A549 (cell line): ENCODE measurements around the gene ONECUT3. TPM values are rescaled to one million over a fixed set of nuclear protein-coding genes. Genes with fewer than 3 reads are reported as not detected.

Experiments
- ATAC-seq, 2 experiments: fragments of 200-7000 bp in 1 of 2; fragments of >200 bp in 1 of 2; cut with Nextera tagmentation in 1 of 2; cut with Tn5 transposase in 1 of 2; 3 replicates each; pipeline versions ENCODE4 v1.8.0 to v1.9.1; 2018 to 2020; ENCODE audit warnings: mild to moderate bottlenecking in 1 of 2, moderate library complexity in 1 of 2
- CTCF ChIA-PET: fragments of 300-600 bp; sonication (Branson Sonifier 250); formaldehyde crosslinking; extraction: SDS; loops from one replicate; lab custom pipeline; 2021; ENCODE audit warnings: antibody characterized with exemption, inconsistent platforms; lab: Yijun Ruan, JAX
- POLR2A ChIA-PET: fragments of 350-600 bp; formaldehyde crosslinking; extraction: SDS; loops from one replicate; lab custom pipeline; 2021; ENCODE audit warnings: antibody characterized with exemption, inconsistent platforms; lab: Yijun Ruan, JAX
- DNase-seq, 2 experiments: peaks; one replicate each; pipeline versions ENCODE4 v3.0.0 to v3.0.0-alpha.2; 2011 to 2016; ENCODE audit warnings: low read depth in 1 of 2, low spot score in 1 of 2
- FAIRE-seq: peaks from 2 replicates; lab custom pipeline; 2011; peaks lifted over from hg19 to GRCh38; lab: Jason Lieb, UNC
- H3K27ac ChIP-seq, 2 experiments: fragments of >200 bp; sonication (Bioruptor Twin); formaldehyde crosslinking; 3 replicates each; pipeline ENCODE4 v1.5.1; 2016 to 2017
- H3K4me1 ChIP-seq: fragments of >200 bp; sonication (Bioruptor Twin); formaldehyde crosslinking; 3 replicates; pipeline ENCODE4 v1.6.1; 2016
- H3K4me2 ChIP-seq: fragments of >200 bp; sonication (Bioruptor Twin); formaldehyde crosslinking; 3 replicates; pipeline ENCODE4 v1.6.1; 2016
- H3K4me3 ChIP-seq: fragments of >200 bp; sonication (Bioruptor Twin); formaldehyde crosslinking; 3 replicates; pipeline ENCODE4 v1.5.1; 2016
- H3K9me3 ChIP-seq: fragments of >200 bp; sonication (Bioruptor Twin); formaldehyde crosslinking; 3 replicates; pipeline ENCODE4 v1.6.1; 2016
- BCL3 ChIP-seq: fragments of >200 bp; sonication (Bioruptor Twin); formaldehyde crosslinking; IDR thresholded peaks from 3 replicates; pipeline ENCODE4 v1.6.1; 2016
- CBX2 ChIP-seq: fragments of 200-600 bp; sonication (generic); IDR thresholded peaks from 2 replicates; pipeline ENCODE4 v1.6.1; 2016; ENCODE audit warnings: low read depth, mild to moderate bottlenecking, borderline replicate concordance
- CBX8 ChIP-seq: fragments of 200-600 bp; sonication (generic); IDR thresholded peaks from 2 replicates; pipeline ENCODE4 v1.6.1; 2016
- CHD2 ChIP-seq: fragments of 150-350 bp; IDR thresholded peaks from 2 replicates; pipeline ENCODE4 v1.6.1; 2014; ENCODE audit warnings: low read length; ENCODE audit not compliant: partially characterized antibody
- CHD4 ChIP-seq: fragments of 200-600 bp; sonication (generic); IDR thresholded peaks from 2 replicates; pipeline ENCODE4 v1.6.1; 2016; ENCODE audit warnings: antibody characterized with exemption, mild to moderate bottlenecking, borderline replicate concordance
- CTCF ChIP-seq: fragments of >200 bp; sonication (Bioruptor Twin); formaldehyde crosslinking; IDR thresholded peaks from 3 replicates; pipeline ENCODE4 v1.5.1; 2016
- ESRRA ChIP-seq: fragments of 150-350 bp; IDR thresholded peaks from 2 replicates; pipeline ENCODE4 v1.6.1; 2014; ENCODE audit warnings: mild to moderate bottlenecking, low read length, borderline replicate concordance
- FOSL2 ChIP-seq, 2 experiments: fragments of 450-650 bp in 1 of 2; fragments of >200 bp in 1 of 2; sonication (Bioruptor Twin) in 1 of 2; formaldehyde crosslinking; IDR thresholded peaks; 2 replicates each; pipeline versions ENCODE4 v1.5.0 to v1.6.1; 2016 to 2020; ENCODE audit warnings: mild to moderate bottlenecking in 1 of 2, moderate library complexity in 1 of 2
- FOXS1 ChIP-seq: fragments of 250-450 bp; sonication (Bioruptor Pico); IDR thresholded peaks from 2 replicates; pipeline ENCODE4 v1.5.0; 2020; ENCODE audit warnings: mild to moderate bottlenecking, moderate library complexity
- GATA3 ChIP-seq: IDR thresholded peaks from 2 replicates; pipeline ENCODE4 v1.6.1; 2012; ENCODE audit warnings: borderline replicate concordance
- HDAC2 ChIP-seq: fragments of 200-600 bp; sonication (generic); IDR thresholded peaks from 2 replicates; pipeline ENCODE4 v1.6.1; 2016
- HES2 ChIP-seq: fragments of >200 bp; sonication (Bioruptor Twin); formaldehyde crosslinking; IDR thresholded peaks from 2 replicates; pipeline ENCODE4 v1.6.1; 2016
- HOXA7 ChIP-seq: fragments of 250-450 bp; sonication (Bioruptor Pico); IDR thresholded peaks from 2 replicates; pipeline ENCODE4 v1.5.0; 2020; ENCODE audit warnings: mild to moderate bottlenecking, moderate library complexity
- HOXB13 ChIP-seq: fragments of 250-450 bp; sonication (Bioruptor Pico); IDR thresholded peaks from 2 replicates; pipeline ENCODE4 v1.5.0; 2020; ENCODE audit warnings: low read depth, mild to moderate bottlenecking, moderate library complexity
- HOXB5 ChIP-seq: fragments of 250-450 bp; sonication (Bioruptor Pico); IDR thresholded peaks from 2 replicates; pipeline ENCODE4 v1.5.0; 2020; ENCODE audit warnings: mild to moderate bottlenecking, moderate library complexity
- JUN ChIP-seq, 2 experiments: fragments of >200 bp; sonication (Bioruptor Twin); formaldehyde crosslinking; IDR thresholded peaks; 2 replicates in 1 of 2; 3 replicates in 1 of 2; pipeline ENCODE4 v1.6.1; 2016 to 2017
- KDM1A ChIP-seq: fragments of 200-600 bp; sonication (generic); IDR thresholded peaks from 2 replicates; pipeline ENCODE4 v1.6.1; 2016; ENCODE audit warnings: low read depth, mild to moderate bottlenecking
- MAFK ChIP-seq: fragments of 450-650 bp; IDR thresholded peaks from 2 replicates; pipeline ENCODE4 v1.6.1; 2014; ENCODE audit not compliant: partially characterized antibody
- MAZ ChIP-seq: fragments of 150-350 bp; IDR thresholded peaks from 2 replicates; pipeline ENCODE4 v1.6.1; 2014; ENCODE audit warnings: antibody characterized with exemption, low read depth, low read length, borderline replicate concordance
- MYC ChIP-seq: IDR thresholded peaks from 2 replicates; pipeline ENCODE4 v1.6.1; 2012; ENCODE audit warnings: mild to moderate bottlenecking, inconsistent platforms, low read length, improper control_type of control experiment, borderline replicate concordance
- NR3C1 ChIP-seq: fragments of >200 bp; sonication (Bioruptor Twin); formaldehyde crosslinking; IDR thresholded peaks from 3 replicates; pipeline ENCODE4 v1.6.1; 2017
- POLR2AphosphoS2 ChIP-seq: conservative IDR thresholded peaks from 2 replicates; pipeline ENCODE4 v1.6.1; 2012; ENCODE audit warnings: low read length, improper control_type of control experiment, inconsistent platforms
- RAD21 ChIP-seq, 2 experiments: fragments of >200 bp in 1 of 2; sonication (Bioruptor Twin) in 1 of 2; formaldehyde crosslinking in 1 of 2; IDR thresholded peaks in 1 of 2; conservative IDR thresholded peaks in 1 of 2; 2 replicates in 1 of 2; 3 replicates in 1 of 2; pipeline ENCODE4 v1.6.1; 2012 to 2018; ENCODE audit warnings: inconsistent platforms in 1 of 2
- RARB ChIP-seq: fragments of 250-450 bp; sonication (Bioruptor Pico); IDR thresholded peaks from 2 replicates; pipeline ENCODE4 v1.8.0; 2021; ENCODE audit warnings: mild to moderate bottlenecking, moderate library complexity
- RCOR1 ChIP-seq: fragments of 150-350 bp; IDR thresholded peaks from 2 replicates; pipeline ENCODE4 v1.6.1; 2014; ENCODE audit warnings: antibody characterized with exemption, low read length, low read depth
- RFX5 ChIP-seq: fragments of 450-650 bp; IDR thresholded peaks from 2 replicates; pipeline ENCODE4 v1.7.1; 2014; ENCODE audit warnings: antibody characterized with exemption, mild to moderate bottlenecking, moderate library complexity
- SREBF2 ChIP-seq: fragments of 450-650 bp; IDR thresholded peaks from 2 replicates; pipeline ENCODE4 v1.6.1; 2014; ENCODE audit warnings: mild to moderate bottlenecking, moderate library complexity
- TP53 ChIP-seq: fragments of 250-450 bp; sonication (Bioruptor Pico); IDR thresholded peaks from 2 replicates; pipeline ENCODE4 v1.5.0; 2021; ENCODE audit warnings: mild to moderate bottlenecking, moderate library complexity
- ZC3H11A ChIP-seq: fragments of 450-650 bp; IDR thresholded peaks from 2 replicates; pipeline ENCODE4 v1.6.1; 2014; ENCODE audit warnings: antibody characterized with exemption, mild to moderate bottlenecking
- ZFP36 ChIP-seq: fragments of 450-650 bp; IDR thresholded peaks from 2 replicates; pipeline ENCODE4 v1.6.1; 2014; ENCODE audit warnings: borderline replicate concordance; ENCODE audit not compliant: partially characterized antibody
- ZSCAN20 ChIP-seq: fragments of 250-450 bp; sonication (Bioruptor Pico); IDR thresholded peaks from 2 replicates; pipeline ENCODE4 v1.8.0; 2022; ENCODE audit warnings: mild to moderate bottlenecking, moderate library complexity
- WGBS: methylation state at CpG from one replicate; pipeline ENCODE4 v1.1.6; 2017; ENCODE audit errors: missing lambda C conversion rate; 5-methylcytosine and 5-hydroxymethylcytosine counted together
- polyA plus RNA-seq, 4 experiments: library from polyadenylated mRNA; depleted of rRNA in 3 of 4; stranded (reverse); fragments of >200 nt; fragmentation: RNase III in 1 of 4; extraction: RNeasy Plus Mini Kit Qiagen cat#74134 plus additional on column Dnase treatment in 1 of 4; gene quantifications; 2 replicates in 3 of 4; 3 replicates in 1 of 4; pipeline ENCODE4 v1.2.3, GENCODE V29; 2011 to 2017
- TF ChIP-seq, protein P1 (sequence below): IDR thresholded peaks from 2 replicates; pipeline ENCODE4 v1.6.1; 2012
- TF ChIP-seq, protein P2 (sequence below): fragments of 150-350 bp; IDR thresholded peaks from 2 replicates; pipeline ENCODE4 v1.6.1; 2014; ENCODE audit warnings: low read depth, mild to moderate bottlenecking, low read length

ONECUT3 gene
- polyA plus RNA-seq, 2 of the 4 experiments (the other 2 are of a cell fraction) = 0.01 TPM; not detected in 1

- TF ChIP-seq NR3C1 (no peak), CTCF (no peak), CBX2 (no peak), ZC3H11A (no peak), FOXS1 (CRISPR knock-in tag) (no peak), HDAC2 (no peak), POLR2AphosphoS2 (no peak), ZFP36 (no peak), GATA3 (no peak), KDM1A (no peak), TP53 (CRISPR knock-in tag) (no peak), HOXA7 (CRISPR knock-in tag) (no peak), RCOR1 (no peak), HES2 (no peak), RARB (CRISPR knock-in tag) (no peak), RAD21 (conservative IDR thresholded peaks at IDR 0.05 in 1 of 2, IDR thresholded peaks at IDR 0.05 in 1 of 2) (no peak), CHD2 (no peak), JUN (IDR thresholded peaks at IDR 0.05) (no peak), FOSL2 (IDR thresholded peaks at IDR 0.05) (no peak), FOSL2 (CRISPR knock-in tag; IDR thresholded peaks at IDR 0.05) (no peak)
- TF ChIP-seq, protein P1, sequence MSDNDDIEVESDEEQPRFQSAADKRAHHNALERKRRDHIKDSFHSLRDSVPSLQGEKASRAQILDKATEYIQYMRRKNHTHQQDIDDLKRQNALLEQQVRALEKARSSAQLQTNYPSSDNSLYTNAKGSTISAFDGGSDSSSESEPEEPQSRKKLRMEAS = no peak
- no peak for DNase-seq
- 6% methylated on average over 9 of the region's 10 CpGs for WGBS
- ChIA-PET CTCF (no interaction called here), POLR2A (no interaction called here)
- ATAC-seq = no peak
- no peak for FAIRE-seq
- Histone ChIP-seq H3K4me3 (no peak overlapping the region), H3K27ac (no peak overlapping the region), H3K4me2 (peak overlapping the region; percentile 54; the same call in 1 of the 3 replicates), H3K4me1 (peaks cover 10% of the 10 kb centered on the region; the same call in 2 of the 3 replicates), H3K9me3 (no peaks in the 10 kb centered on the region)
Measured at GRCh38 chr19:1758231-1758577, 4.9 kb downstream of the ONECUT3 start.

GRCh38 chr19:1758959-1759903 lies 5.9 kb downstream of the ONECUT3 start:
- H3K4me2 ChIP-seq = no peak overlapping the region
- ChIA-PET POLR2A (no interaction called here), CTCF (interaction anchor here (1.0 to 2.3 kb wide), 3 partner anchors 87 to 88 kb away, joined by 3 to 14 read pairs (median 3); no protein-coding TSS in a partner anchor)
- TF ChIP-seq, protein P2, sequence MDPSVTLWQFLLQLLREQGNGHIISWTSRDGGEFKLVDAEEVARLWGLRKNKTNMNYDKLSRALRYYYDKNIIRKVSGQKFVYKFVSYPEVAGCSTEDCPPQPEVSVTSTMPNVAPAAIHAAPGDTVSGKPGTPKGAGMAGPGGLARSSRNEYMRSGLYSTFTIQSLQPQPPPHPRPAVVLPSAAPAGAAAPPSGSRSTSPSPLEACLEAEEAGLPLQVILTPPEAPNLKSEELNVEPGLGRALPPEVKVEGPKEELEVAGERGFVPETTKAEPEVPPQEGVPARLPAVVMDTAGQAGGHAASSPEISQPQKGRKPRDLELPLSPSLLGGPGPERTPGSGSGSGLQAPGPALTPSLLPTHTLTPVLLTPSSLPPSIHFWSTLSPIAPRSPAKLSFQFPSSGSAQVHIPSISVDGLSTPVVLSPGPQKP = no peak
- TF ChIP-seq MAZ (no peak), CBX8 (no peak), ESRRA (no peak), SREBF2 (no peak), HOXB13 (CRISPR knock-in tag) (no peak), CHD4 (no peak), ZSCAN20 (no peak), HOXB5 (CRISPR knock-in tag) (no peak), FOXS1 (CRISPR knock-in tag) (no peak), HDAC2 (no peak), MYC (no peak), BCL3 (no peak), HOXA7 (CRISPR knock-in tag) (no peak), CHD2 (no peak), RFX5 (no peak), MAFK (no peak)
- DNase-seq = no peak
- no peak for ATAC-seq
- no peaks in the 10 kb centered on the region for H3K9me3 ChIP-seq
- no peak overlapping the region for H3K27ac ChIP-seq
- no peak for FAIRE-seq
- no peak overlapping the region for H3K4me3 ChIP-seq
- WGBS = 8% methylated on average over 11 of the region's 16 CpGs
- peaks cover 10% of the 10 kb centered on the region; the same call in 2 of the 3 replicates for H3K4me1 ChIP-seq
